ENCODE measurements around the gene CASP12.

- TF ChIP-seq CTCF (IDR thresholded peaks at IDR 0.05) (no peak), POLR2A (IDR thresholded peaks at IDR 0.05) (no peak)
These were observed 18.2 kb upstream of the CASP12 start for GRCh38 chr11:104916442-104916841.
